Measurements from ENCODE around the gene RAB39A. TPM values are rescaled to one million over a fixed set of nuclear protein-coding genes. Genes with fewer than 3 reads are reported as not detected.

RAB39A gene
- total RNA-seq, result not detected in 2 replicates

GRCh38 chr11:107928046-107928766, at the start of gene RAB39A:
Gene RAB39A, plus strand, starts transcription at chr11:107928448. Its CDS starts 121 bp downstream, at chr11:107928569.

GRCh38 chr11:108008656-108009496, 80.6 kb downstream of the RAB39A start, which contains the start of gene CUL5:
Gene CUL5, plus strand, starts transcription at chr11:108008898. Its CDS starts 451 bp downstream, at chr11:108009349.

Other genes starting within 250 kb of the RAB39A start
- not detected in 2 replicates for gene SLN, start 216.4 kb upstream of the RAB39A start, total RNA-seq
- 20.5 and 22.3 TPM in 2 replicates for gene SLC35F2, start 69.7 kb upstream of the RAB39A start, total RNA-seq
- gene CUL5, start 80.5 kb downstream of the RAB39A start, total RNA-seq, result 28.5 and 33.7 TPM in 2 replicates
- 71.8 and 104 TPM in 2 replicates for gene ACAT1, start 193.1 kb downstream of the RAB39A start, total RNA-seq